Measurements from ENCODE around the gene TSPYL4. TPM values are rescaled to one million over a fixed set of nuclear protein-coding genes. Genes with fewer than 3 reads are reported as not detected.

The TSPYL4 gene
- total and polyA plus RNA-seq, 12 donors = 14.6 to 58.4 (median 32.5) TPM

GRCh38 chr6:116271149-116271708 is 17.4 kb upstream of the TSPYL4 start:
- 33 to 85% (median 66%) methylated on average over 2 of the region's 2 CpGs for WGBS, 4 donors
- TF ChIP-seq POLR2A (IDR thresholded peaks at IDR 0.05) = no peak
- no peaks in the 10 kb centered on the region for H3K9me3 ChIP-seq (replicated peaks in 1 of 3)
- H3K4me3 ChIP-seq = no peak overlapping the region
- DNase-seq = no peak
- peaks cover 8 to 28% of the 10 kb centered on the region in 2 donors for H3K4me1 ChIP-seq (replicated peaks in 1 of 2)
- intact Hi-C loops (cut with DNase I) = loop anchor here (10.0 kb wide), 2 partner anchors 264 to 294 kb away; no protein-coding TSS in a partner anchor
- H3K36me3 ChIP-seq (replicated peaks in 1 of 2) = peaks cover 0 to 22% of the 10 kb centered on the region in 2 donors
- no peaks in the 10 kb centered on the region for H3K27me3 ChIP-seq
- H3K27ac ChIP-seq = no peak overlapping the region

GRCh38 chr6:116268589-116269293 is 14.9 kb upstream of the TSPYL4 start:
- intact Hi-C loops (cut with DNase I) = no loop called here
- Histone ChIP-seq H3K9me3 (replicated peaks in 1 of 3) (no peaks in the 10 kb centered on the region), H3K27me3 (no peaks in the 10 kb centered on the region), H3K27ac (no peak overlapping the region), H3K4me3 (no peak overlapping the region), H3K4me1 (replicated peaks in 1 of 2) (peaks cover 2 to 7% of the 10 kb centered on the region in 2 donors), H3K36me3 (replicated peaks in 1 of 2) (peaks cover 0 to 13% of the 10 kb centered on the region in 2 donors)
- DNase-seq = no peak
- WGBS, 4 donors = 24 to 33% (median 32%) methylated on average over 3 of the region's 3 CpGs
- TF ChIP-seq, protein P1, sequence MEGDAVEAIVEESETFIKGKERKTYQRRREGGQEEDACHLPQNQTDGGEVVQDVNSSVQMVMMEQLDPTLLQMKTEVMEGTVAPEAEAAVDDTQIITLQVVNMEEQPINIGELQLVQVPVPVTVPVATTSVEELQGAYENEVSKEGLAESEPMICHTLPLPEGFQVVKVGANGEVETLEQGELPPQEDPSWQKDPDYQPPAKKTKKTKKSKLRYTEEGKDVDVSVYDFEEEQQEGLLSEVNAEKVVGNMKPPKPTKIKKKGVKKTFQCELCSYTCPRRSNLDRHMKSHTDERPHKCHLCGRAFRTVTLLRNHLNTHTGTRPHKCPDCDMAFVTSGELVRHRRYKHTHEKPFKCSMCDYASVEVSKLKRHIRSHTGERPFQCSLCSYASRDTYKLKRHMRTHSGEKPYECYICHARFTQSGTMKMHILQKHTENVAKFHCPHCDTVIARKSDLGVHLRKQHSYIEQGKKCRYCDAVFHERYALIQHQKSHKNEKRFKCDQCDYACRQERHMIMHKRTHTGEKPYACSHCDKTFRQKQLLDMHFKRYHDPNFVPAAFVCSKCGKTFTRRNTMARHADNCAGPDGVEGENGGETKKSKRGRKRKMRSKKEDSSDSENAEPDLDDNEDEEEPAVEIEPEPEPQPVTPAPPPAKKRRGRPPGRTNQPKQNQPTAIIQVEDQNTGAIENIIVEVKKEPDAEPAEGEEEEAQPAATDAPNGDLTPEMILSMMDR (IDR thresholded peaks at IDR 0.05) = peak; percentile 59 to 94 (median 78)
- no peak for TF ChIP-seq POLR2A (IDR thresholded peaks at IDR 0.05)

DNA sequence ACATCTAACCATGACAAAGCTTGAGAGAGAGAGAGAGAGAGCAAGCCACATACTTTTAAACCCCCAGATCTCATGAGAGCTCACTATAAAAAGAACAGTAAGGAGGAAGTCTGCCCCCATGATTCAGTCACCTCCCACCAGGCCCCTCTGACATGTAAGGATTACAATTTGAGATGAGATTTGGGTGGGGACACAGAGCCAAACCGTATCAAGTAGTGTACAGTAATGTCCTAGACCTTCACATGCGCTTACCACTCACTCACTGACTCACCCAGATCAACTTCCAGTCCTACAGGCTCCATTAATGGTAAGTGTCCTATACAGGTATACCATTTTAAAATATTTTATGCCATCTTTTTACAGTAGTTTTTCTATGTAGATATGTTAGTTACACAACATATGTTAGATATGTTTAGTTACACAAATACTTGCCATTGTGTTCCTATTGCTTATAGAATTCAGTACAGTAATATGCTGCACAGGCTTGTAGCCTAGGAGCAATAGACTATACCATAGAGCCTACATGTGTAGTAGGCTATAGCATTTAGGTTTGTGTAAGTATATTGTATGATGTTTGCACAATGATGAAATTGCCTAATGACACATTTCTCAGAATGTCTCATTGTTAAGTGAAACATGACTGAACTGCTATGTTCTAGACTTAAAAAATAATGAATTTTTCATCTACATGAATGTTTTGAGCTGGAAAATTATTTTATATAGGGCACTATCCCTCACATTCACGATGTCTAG is 14.1 kb upstream of the TSPYL4 start:
- Histone ChIP-seq H3K9me3 (replicated peaks in 1 of 3) (no peaks in the 10 kb centered on the region), H3K27ac (no peak overlapping the region), H3K27me3 (no peaks in the 10 kb centered on the region), H3K36me3 (replicated peaks in 1 of 2) (peaks cover 0 to 7% of the 10 kb centered on the region in 2 donors), H3K4me3 (no peak overlapping the region), H3K4me1 (replicated peaks in 1 of 2) (peaks cover 2 to 7% of the 10 kb centered on the region in 2 donors)
- WGBS, 4 donors = 37 to 52% (median 47%) methylated on average over 3 of the region's 3 CpGs
- intact Hi-C loops (cut with DNase I) = no loop called here
- TF ChIP-seq, protein P1 (IDR thresholded peaks at IDR 0.05) = no peak
- TF ChIP-seq POLR2A (IDR thresholded peaks at IDR 0.05) = no peak
- no peak for DNase-seq

GRCh38 chr6:116266803-116267202 is 12.9 kb upstream of the TSPYL4 start:
- intact Hi-C loops (cut with DNase I) = no loop called here

More at GRCh38 chr6:116266803-116267202, 12.9 kb upstream of the TSPYL4 start:
- Histone ChIP-seq H3K27me3 (no peaks in the 10 kb centered on the region), H3K36me3 (replicated peaks in 1 of 2) (no peaks in the 10 kb centered on the region), H3K4me1 (replicated peaks in 1 of 2) (peaks cover 2 to 7% of the 10 kb centered on the region in 2 donors), H3K27ac (no peak overlapping the region), H3K9me3 (replicated peaks in 1 of 3) (no peaks in the 10 kb centered on the region), H3K4me3 (no peak overlapping the region)
- no peak for DNase-seq
- TF ChIP-seq, protein P1 (IDR thresholded peaks at IDR 0.05) = no peak
- TF ChIP-seq POLR2A (IDR thresholded peaks at IDR 0.05) = no peak

Data from adrenal gland (tissue), 12 donors.